ENCODE measurements around the gene TPM1. TPM values are rescaled to one million over a fixed set of nuclear protein-coding genes. Genes with fewer than 3 reads are reported as not detected.
"Not testable (repeated sequence)": the region's sequence is repeated elsewhere in the genome, so short reads cannot be mapped to it uniquely, and the experiment has no call there.

The TPM1 gene
- total RNA-seq: 283 and 291 TPM in 2 replicates
- 353 and 477 TPM in 2 replicates for polyA plus RNA-seq

- peak; percentile 81 for DNase-seq (ENCODE audit: low spot score)
- no peaks in the 10 kb centered on the region for H3K9me2 ChIP-seq (replicated peaks; ENCODE audit: insufficient read depth)
- WGBS (ENCODE audit: low lambda C conversion rate, missing lambda C conversion rate): 2% methylated on average over 74 of the region's 84 CpGs
- peak within 1 kb of the TSS; percentile 70 for H3K27ac ChIP-seq
- peak within 1 kb of the TSS; percentile 70 for H3K4me3 ChIP-seq
- H3K4me2 ChIP-seq: peak within 1 kb of the TSS; percentile 97
- H2AFZ ChIP-seq: peak within 1 kb of the TSS; percentile 54
- H3K4me1 ChIP-seq (ENCODE audit: insufficient read depth): peaks cover 19% of the 10 kb centered on the region
- H4K20me1 ChIP-seq (ENCODE audit: insufficient read depth, poor library complexity, severe bottlenecking): no peaks in the 10 kb centered on the region
- H3K79me2 ChIP-seq: peaks cover 25% of the 10 kb centered on the region
- TF ChIP-seq EZH2phosphoT487 (IDR thresholded peaks at IDR 0.05; ENCODE audit: low read depth, severe bottlenecking, unreplicated experiment) (no peak), EZH2 (IDR thresholded peaks at IDR 0.05; ENCODE audit: borderline replicate concordance) (no peak)
- TF ChIP-seq, protein P1, sequence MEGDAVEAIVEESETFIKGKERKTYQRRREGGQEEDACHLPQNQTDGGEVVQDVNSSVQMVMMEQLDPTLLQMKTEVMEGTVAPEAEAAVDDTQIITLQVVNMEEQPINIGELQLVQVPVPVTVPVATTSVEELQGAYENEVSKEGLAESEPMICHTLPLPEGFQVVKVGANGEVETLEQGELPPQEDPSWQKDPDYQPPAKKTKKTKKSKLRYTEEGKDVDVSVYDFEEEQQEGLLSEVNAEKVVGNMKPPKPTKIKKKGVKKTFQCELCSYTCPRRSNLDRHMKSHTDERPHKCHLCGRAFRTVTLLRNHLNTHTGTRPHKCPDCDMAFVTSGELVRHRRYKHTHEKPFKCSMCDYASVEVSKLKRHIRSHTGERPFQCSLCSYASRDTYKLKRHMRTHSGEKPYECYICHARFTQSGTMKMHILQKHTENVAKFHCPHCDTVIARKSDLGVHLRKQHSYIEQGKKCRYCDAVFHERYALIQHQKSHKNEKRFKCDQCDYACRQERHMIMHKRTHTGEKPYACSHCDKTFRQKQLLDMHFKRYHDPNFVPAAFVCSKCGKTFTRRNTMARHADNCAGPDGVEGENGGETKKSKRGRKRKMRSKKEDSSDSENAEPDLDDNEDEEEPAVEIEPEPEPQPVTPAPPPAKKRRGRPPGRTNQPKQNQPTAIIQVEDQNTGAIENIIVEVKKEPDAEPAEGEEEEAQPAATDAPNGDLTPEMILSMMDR (IDR thresholded peaks at IDR 0.05; ENCODE audit: poor library complexity): peak; percentile 20
- H3K36me3 ChIP-seq (replicated peaks; ENCODE audit: insufficient read depth, low read depth): no peaks in the 10 kb centered on the region
- H3K9me3 ChIP-seq (ENCODE audit: low read depth): no peaks in the 10 kb centered on the region
- H3K27me3 ChIP-seq: peaks cover 8% of the 10 kb centered on the region
Measured at GRCh38 chr15:63041974-63042876, at the start of gene TPM1. Gene TPM1 (plus strand): TSS chr15:63042747. CDS start chr15:63042830, 83 bp downstream.

DNA sequence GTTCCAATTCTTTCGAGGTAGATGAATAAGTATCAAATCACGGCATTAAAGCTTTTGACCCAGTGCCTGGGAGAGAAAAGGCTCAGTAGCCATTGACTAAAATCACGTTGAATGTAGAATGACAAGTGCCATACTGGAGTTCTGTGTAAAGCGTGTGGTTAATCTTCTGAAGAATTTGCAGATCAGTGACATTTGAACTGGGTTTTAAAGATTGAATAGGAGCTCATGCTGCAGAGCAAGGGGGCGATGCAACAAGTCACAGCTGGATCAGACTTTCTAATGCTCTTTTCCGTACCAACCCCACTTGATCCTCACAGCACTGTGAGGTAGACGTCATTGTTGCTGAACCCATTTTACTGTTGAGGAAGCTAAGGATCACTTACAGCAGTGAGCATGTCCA, 49.5 kb upstream of the TPM1 start:
- Histone ChIP-seq H3K27ac (no peak overlapping the region), H3K4me3 (no peak overlapping the region), H3K4me2 (no peak overlapping the region), H3K79me2 (no peaks in the 10 kb centered on the region), H2AFZ (no peak overlapping the region), H3K27me3 (no peaks in the 10 kb centered on the region), H4K20me1 (ENCODE audit: insufficient read depth, poor library complexity, severe bottlenecking) (no peaks in the 10 kb centered on the region), H3K36me3 (replicated peaks; ENCODE audit: insufficient read depth, low read depth) (no peaks in the 10 kb centered on the region), H3K9me3 (ENCODE audit: low read depth) (no peaks in the 10 kb centered on the region), H3K9me2 (replicated peaks; ENCODE audit: insufficient read depth) (no peaks in the 10 kb centered on the region), H3K4me1 (ENCODE audit: insufficient read depth) (peaks cover 6% of the 10 kb centered on the region)
- no peak for DNase-seq (ENCODE audit: low spot score)
- WGBS (ENCODE audit: low lambda C conversion rate, missing lambda C conversion rate): 93% methylated on average over 7 of the region's 7 CpGs
- no peak for TF ChIP-seq EZH2 (IDR thresholded peaks at IDR 0.05; ENCODE audit: borderline replicate concordance)
- TF ChIP-seq, protein P1 (IDR thresholded peaks at IDR 0.05; ENCODE audit: poor library complexity): no peak
- TF ChIP-seq EZH2phosphoT487 (IDR thresholded peaks at IDR 0.05; ENCODE audit: low read depth, severe bottlenecking, unreplicated experiment): no peak

GRCh38 chr15:62993632-62994031, 48.9 kb upstream of the TPM1 start:
- not testable (repeated sequence) for DNase-seq (ENCODE audit: low spot score); H2AFZ ChIP-seq; H3K79me2 ChIP-seq; H3K27ac ChIP-seq; H3K4me1 ChIP-seq (ENCODE audit: insufficient read depth); H3K9me2 ChIP-seq (replicated peaks; ENCODE audit: insufficient read depth); H4K20me1 ChIP-seq (ENCODE audit: insufficient read depth, poor library complexity, severe bottlenecking); H3K36me3 ChIP-seq (replicated peaks; ENCODE audit: insufficient read depth, low read depth); H3K4me3 ChIP-seq; H3K27me3 ChIP-seq; H3K9me3 ChIP-seq (ENCODE audit: low read depth); H3K4me2 ChIP-seq
- WGBS (ENCODE audit: low lambda C conversion rate, missing lambda C conversion rate): 73% methylated on average over 4 of the region's 4 CpGs

GRCh38 chr15:62994439-62994838, 48.1 kb upstream of the TPM1 start:
- TF ChIP-seq EZH2 (IDR thresholded peaks at IDR 0.05; ENCODE audit: borderline replicate concordance) (no peak), EZH2phosphoT487 (IDR thresholded peaks at IDR 0.05; ENCODE audit: low read depth, severe bottlenecking, unreplicated experiment) (no peak)
- TF ChIP-seq, protein P1 (IDR thresholded peaks at IDR 0.05; ENCODE audit: poor library complexity): no peak
- Histone ChIP-seq H3K27me3 (no peaks in the 10 kb centered on the region), H3K4me1 (ENCODE audit: insufficient read depth) (peaks cover 14% of the 10 kb centered on the region), H3K36me3 (replicated peaks; ENCODE audit: insufficient read depth, low read depth) (no peaks in the 10 kb centered on the region), H3K4me3 (no peak overlapping the region), H3K9me3 (ENCODE audit: low read depth) (no peaks in the 10 kb centered on the region), H3K79me2 (no peaks in the 10 kb centered on the region), H3K4me2 (no peak overlapping the region), H3K9me2 (replicated peaks; ENCODE audit: insufficient read depth) (no peaks in the 10 kb centered on the region), H2AFZ (no peak overlapping the region), H4K20me1 (ENCODE audit: insufficient read depth, poor library complexity, severe bottlenecking) (no peaks in the 10 kb centered on the region), H3K27ac (no peak overlapping the region)
- WGBS (ENCODE audit: low lambda C conversion rate, missing lambda C conversion rate): 79% methylated on average over 4 of the region's 4 CpGs
- no peak for DNase-seq (ENCODE audit: low spot score)
